ENCODE data around the gene SLC39A11.

DNA sequence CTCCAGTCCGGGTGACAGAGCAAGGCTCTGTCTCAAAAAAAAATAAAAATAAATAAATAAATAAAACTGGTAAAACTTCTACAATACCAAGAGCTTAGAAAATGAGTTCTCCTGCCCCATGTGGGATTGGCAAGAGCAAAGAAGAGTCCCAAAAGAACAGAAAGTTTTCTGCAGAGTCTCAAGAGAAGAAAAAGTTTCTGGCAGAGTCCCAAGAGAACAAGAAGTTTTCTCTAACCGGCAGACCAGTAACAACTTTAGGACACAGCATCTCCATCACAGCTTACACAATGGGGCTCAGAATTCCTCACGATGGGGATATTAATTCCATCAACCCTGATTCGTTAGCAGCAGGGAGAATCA is 1.1 kb downstream of the SLC39A11 start:
- TF ChIP-seq, protein P1, sequence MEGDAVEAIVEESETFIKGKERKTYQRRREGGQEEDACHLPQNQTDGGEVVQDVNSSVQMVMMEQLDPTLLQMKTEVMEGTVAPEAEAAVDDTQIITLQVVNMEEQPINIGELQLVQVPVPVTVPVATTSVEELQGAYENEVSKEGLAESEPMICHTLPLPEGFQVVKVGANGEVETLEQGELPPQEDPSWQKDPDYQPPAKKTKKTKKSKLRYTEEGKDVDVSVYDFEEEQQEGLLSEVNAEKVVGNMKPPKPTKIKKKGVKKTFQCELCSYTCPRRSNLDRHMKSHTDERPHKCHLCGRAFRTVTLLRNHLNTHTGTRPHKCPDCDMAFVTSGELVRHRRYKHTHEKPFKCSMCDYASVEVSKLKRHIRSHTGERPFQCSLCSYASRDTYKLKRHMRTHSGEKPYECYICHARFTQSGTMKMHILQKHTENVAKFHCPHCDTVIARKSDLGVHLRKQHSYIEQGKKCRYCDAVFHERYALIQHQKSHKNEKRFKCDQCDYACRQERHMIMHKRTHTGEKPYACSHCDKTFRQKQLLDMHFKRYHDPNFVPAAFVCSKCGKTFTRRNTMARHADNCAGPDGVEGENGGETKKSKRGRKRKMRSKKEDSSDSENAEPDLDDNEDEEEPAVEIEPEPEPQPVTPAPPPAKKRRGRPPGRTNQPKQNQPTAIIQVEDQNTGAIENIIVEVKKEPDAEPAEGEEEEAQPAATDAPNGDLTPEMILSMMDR (IDR thresholded peaks at IDR 0.05) = no peak
- no peak for TF ChIP-seq EZH2phosphoT487 (IDR thresholded peaks at IDR 0.05; ENCODE audit: borderline replicate concordance, low read depth)
- TF ChIP-seq, protein P2, sequence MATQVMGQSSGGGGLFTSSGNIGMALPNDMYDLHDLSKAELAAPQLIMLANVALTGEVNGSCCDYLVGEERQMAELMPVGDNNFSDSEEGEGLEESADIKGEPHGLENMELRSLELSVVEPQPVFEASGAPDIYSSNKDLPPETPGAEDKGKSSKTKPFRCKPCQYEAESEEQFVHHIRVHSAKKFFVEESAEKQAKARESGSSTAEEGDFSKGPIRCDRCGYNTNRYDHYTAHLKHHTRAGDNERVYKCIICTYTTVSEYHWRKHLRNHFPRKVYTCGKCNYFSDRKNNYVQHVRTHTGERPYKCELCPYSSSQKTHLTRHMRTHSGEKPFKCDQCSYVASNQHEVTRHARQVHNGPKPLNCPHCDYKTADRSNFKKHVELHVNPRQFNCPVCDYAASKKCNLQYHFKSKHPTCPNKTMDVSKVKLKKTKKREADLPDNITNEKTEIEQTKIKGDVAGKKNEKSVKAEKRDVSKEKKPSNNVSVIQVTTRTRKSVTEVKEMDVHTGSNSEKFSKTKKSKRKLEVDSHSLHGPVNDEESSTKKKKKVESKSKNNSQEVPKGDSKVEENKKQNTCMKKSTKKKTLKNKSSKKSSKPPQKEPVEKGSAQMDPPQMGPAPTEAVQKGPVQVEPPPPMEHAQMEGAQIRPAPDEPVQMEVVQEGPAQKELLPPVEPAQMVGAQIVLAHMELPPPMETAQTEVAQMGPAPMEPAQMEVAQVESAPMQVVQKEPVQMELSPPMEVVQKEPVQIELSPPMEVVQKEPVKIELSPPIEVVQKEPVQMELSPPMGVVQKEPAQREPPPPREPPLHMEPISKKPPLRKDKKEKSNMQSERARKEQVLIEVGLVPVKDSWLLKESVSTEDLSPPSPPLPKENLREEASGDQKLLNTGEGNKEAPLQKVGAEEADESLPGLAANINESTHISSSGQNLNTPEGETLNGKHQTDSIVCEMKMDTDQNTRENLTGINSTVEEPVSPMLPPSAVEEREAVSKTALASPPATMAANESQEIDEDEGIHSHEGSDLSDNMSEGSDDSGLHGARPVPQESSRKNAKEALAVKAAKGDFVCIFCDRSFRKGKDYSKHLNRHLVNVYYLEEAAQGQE (IDR thresholded peaks at IDR 0.05; ENCODE audit: low read depth, low read length) = no peak
- TF ChIP-seq NFIC (IDR thresholded peaks at IDR 0.05; ENCODE audit: borderline replicate concordance) = no peak
- no peak for TF ChIP-seq TAF1 (IDR thresholded peaks at IDR 0.05; ENCODE audit: borderline replicate concordance, low read depth, low read length)
- TF ChIP-seq USF2 (IDR thresholded peaks at IDR 0.05; ENCODE audit: borderline replicate concordance, low read depth, low read length) = no peak
- no peak for TF ChIP-seq POLR2AphosphoS5 (IDR thresholded peaks at IDR 0.05; ENCODE audit: low read depth, low read length)
- no peak for TF ChIP-seq NRF1 (IDR thresholded peaks at IDR 0.05; ENCODE audit: low read depth, low read length)
- TF ChIP-seq ZBTB33 (IDR thresholded peaks at IDR 0.05; ENCODE audit: borderline replicate concordance, low read depth) = no peak
- no peak for TF ChIP-seq TCF12 (IDR thresholded peaks at IDR 0.05)
